HEK293T (cell line): ENCODE results near the gene CHMP1A.

Source experiments
- HDGF ChIP-seq: fragments of 450-650 bp; IDR thresholded peaks from 2 replicates; pipeline ENCODE4 v1.6.1; 2017; ENCODE audit warnings: antibody characterized with exemption, borderline replicate concordance
- TARDBP ChIP-seq: fragments of 450-650 bp; IDR thresholded peaks from 2 replicates; pipeline ENCODE4 v1.6.1; 2016

GRCh38 chr16:89599451-89599858, 58.1 kb downstream of the CHMP1A start:
- no peak for TF ChIP-seq TARDBP
- TF ChIP-seq HDGF, result no peak
